Keratinocyte (primary cell): ENCODE measurements around the gene SLC35D3. TPM values are rescaled to one million over a fixed set of nuclear protein-coding genes. Genes with fewer than 3 reads are reported as not detected.
"Not testable (repeated sequence)": the region's sequence is repeated elsewhere in the genome, so short reads cannot be mapped to it uniquely, and the experiment has no call there.

Experiments used
- DNase-seq: peaks from one replicate; pipeline ENCODE4 v3.0.0-alpha.2; 2011; ENCODE audit warnings: low read depth, missing footprints, low spot score
- FAIRE-seq: peaks from 2 replicates; lab custom pipeline; 2011; peaks lifted over from hg19 to GRCh38; lab: Jason Lieb, UNC
- H2AFZ ChIP-seq: 2 replicates; pipeline ENCODE4 v1.6.0; 2012; ENCODE audit warnings: low read length, control low read depth, inconsistent platforms; ENCODE audit not compliant: control insufficient read depth
- H3K27ac ChIP-seq: 2 replicates; pipeline ENCODE4 v1.5.1; 2011; ENCODE audit warnings: low read length; ENCODE audit not compliant: control insufficient read depth, insufficient read depth
- H3K27me3 ChIP-seq: 3 replicates; pipeline ENCODE4 v1.6.0; 2011; ENCODE audit warnings: low read length; ENCODE audit not compliant: control insufficient read depth, insufficient read depth; ENCODE audit errors: extremely low read depth
- H3K36me3 ChIP-seq, 2 experiments: 2 replicates in 1 of 2; 3 replicates in 1 of 2; pipeline ENCODE4 v1.5.1; 2011; ENCODE audit warnings: low read length in 2 of 2, mild to moderate bottlenecking in 1 of 2; ENCODE audit not compliant: control insufficient read depth in 2 of 2, insufficient read depth in 2 of 2; ENCODE audit errors: extremely low read depth in 1 of 2
- H3K4me1 ChIP-seq: 3 replicates; pipeline ENCODE4 v1.5.1; 2011; ENCODE audit warnings: low read length; ENCODE audit not compliant: control insufficient read depth, insufficient read depth; ENCODE audit errors: extremely low read depth
- H3K4me2 ChIP-seq: 3 replicates; pipeline ENCODE4 v1.6.0; 2011; ENCODE audit warnings: low read depth, low read length; ENCODE audit not compliant: control insufficient read depth, insufficient read depth; ENCODE audit errors: extremely low read depth
- H3K4me3 ChIP-seq, 3 experiments: fragments of 200-600 bp in 1 of 3; sonication (generic) in 1 of 3; 2 replicates in 2 of 3; 3 replicates in 1 of 3; pipeline ENCODE4 v1.5.1; 2011 to 2016; ENCODE audit warnings: low read length in 3 of 3, mild to moderate bottlenecking in 3 of 3, control low read depth in 2 of 3, inconsistent platforms in 1 of 3, low read depth in 1 of 3, mixed read lengths in 1 of 3, mixed run types in 1 of 3, moderate library complexity in 1 of 3; ENCODE audit not compliant: control insufficient read depth in 2 of 3, insufficient read depth in 2 of 3; ENCODE audit errors: extremely low read depth in 1 of 3
- H3K79me2 ChIP-seq: 2 replicates; pipeline ENCODE4 v1.6.0; 2012; ENCODE audit warnings: low read length; ENCODE audit not compliant: control insufficient read depth, insufficient read depth
- H3K9ac ChIP-seq: 3 replicates; pipeline ENCODE4 v1.6.0; 2011; ENCODE audit warnings: low read length; ENCODE audit not compliant: control insufficient read depth, insufficient read depth; ENCODE audit errors: extremely low read depth
- H3K9me1 ChIP-seq: 3 replicates; pipeline ENCODE4 v1.6.0; 2011; ENCODE audit warnings: low read length; ENCODE audit not compliant: control insufficient read depth, insufficient read depth; ENCODE audit errors: extremely low read depth
- H3K9me3 ChIP-seq: 2 replicates; pipeline ENCODE4 v1.5.1; 2012; ENCODE audit warnings: low read depth, low read length; ENCODE audit not compliant: control insufficient read depth
- H4K20me1 ChIP-seq: 3 replicates; pipeline ENCODE4 v1.6.0; 2011; ENCODE audit warnings: low read length; ENCODE audit not compliant: control insufficient read depth, insufficient read depth; ENCODE audit errors: extremely low read depth
- CTCF ChIP-seq, 3 experiments: IDR thresholded peaks in 1 of 3; conservative IDR thresholded peaks in 1 of 3; optimal IDR thresholded peaks in 1 of 3; 2 replicates in 2 of 3; 3 replicates in 1 of 3; pipeline versions ENCODE3 to v1.5.1; 2011; ENCODE audit warnings: low read length in 3 of 3, mild to moderate bottlenecking in 3 of 3, moderate library complexity in 2 of 3, control low read depth in 1 of 3, inconsistent platforms in 1 of 3; ENCODE audit not compliant: insufficient read depth in 2 of 3; ENCODE audit errors: extremely low read depth in 1 of 3
- EZH2 ChIP-seq: IDR thresholded peaks from one replicate; pipeline ENCODE4 v1.6.1; 2012; ENCODE audit warnings: inconsistent platforms, mild to moderate bottlenecking, low read length, moderate library complexity
- dilution Hi-C: fragments of 300-500 bp; cut with MboI; formaldehyde crosslinking; loops from one replicate; pipeline ENCODE4 v1.7.0; 2020; ENCODE audit warnings: low sequenced_read_pairs; ENCODE audit not compliant: extremely low pct_ligation_motif_present
- polyA minus RNA-seq, 3 experiments: library from RNA; depleted of rRNA, polyadenylated mRNA; stranded (reverse); fragments of >200 nt; gene quantifications; 1 replicate in 1 of 3; 2 replicates in 1 of 3; 3 replicates in 1 of 3; pipeline ENCODE4 v1.2.3, GENCODE V29; 2011
- polyA plus RNA-seq, 5 experiments: library from polyadenylated mRNA; depleted of rRNA in 3 of 5; stranded (reverse) in 3 of 5; stranded (forward) in 1 of 5; unstranded in 1 of 5; fragments of >200 nt; gene quantifications; 1 replicate in 1 of 5; 2 replicates in 3 of 5; 3 replicates in 1 of 5; pipeline versions ENCODE4 v1.2.1 to v1.2.3, GENCODE V29; 2011 to 2012; ENCODE audit warnings: missing spikeins in 2 of 5, low read depth in 1 of 5, low replicate concordance in 1 of 5

The SLC35D3 gene
- polyA plus RNA-seq: not detected in 3 replicates
- not detected for polyA plus RNA-seq (2011; ENCODE audit: low read depth)
- not detected in 2 replicates for polyA plus RNA-seq (2011; cell fraction: cytosol; rRNA removed)
- not detected in 2 replicates for polyA plus RNA-seq (2011; cell fraction: nucleus; rRNA removed)
- polyA plus RNA-seq (2012; ENCODE audit: low replicate concordance): not detected in 2 replicates
- polyA minus RNA-seq: not detected in 3 replicates
- polyA minus RNA-seq (2011; cell fraction: cytosol; rRNA and poly(A)+ RNA removed): not detected
- polyA minus RNA-seq (2011; cell fraction: nucleus; rRNA and poly(A)+ RNA removed): not detected in 2 replicates

DNA sequence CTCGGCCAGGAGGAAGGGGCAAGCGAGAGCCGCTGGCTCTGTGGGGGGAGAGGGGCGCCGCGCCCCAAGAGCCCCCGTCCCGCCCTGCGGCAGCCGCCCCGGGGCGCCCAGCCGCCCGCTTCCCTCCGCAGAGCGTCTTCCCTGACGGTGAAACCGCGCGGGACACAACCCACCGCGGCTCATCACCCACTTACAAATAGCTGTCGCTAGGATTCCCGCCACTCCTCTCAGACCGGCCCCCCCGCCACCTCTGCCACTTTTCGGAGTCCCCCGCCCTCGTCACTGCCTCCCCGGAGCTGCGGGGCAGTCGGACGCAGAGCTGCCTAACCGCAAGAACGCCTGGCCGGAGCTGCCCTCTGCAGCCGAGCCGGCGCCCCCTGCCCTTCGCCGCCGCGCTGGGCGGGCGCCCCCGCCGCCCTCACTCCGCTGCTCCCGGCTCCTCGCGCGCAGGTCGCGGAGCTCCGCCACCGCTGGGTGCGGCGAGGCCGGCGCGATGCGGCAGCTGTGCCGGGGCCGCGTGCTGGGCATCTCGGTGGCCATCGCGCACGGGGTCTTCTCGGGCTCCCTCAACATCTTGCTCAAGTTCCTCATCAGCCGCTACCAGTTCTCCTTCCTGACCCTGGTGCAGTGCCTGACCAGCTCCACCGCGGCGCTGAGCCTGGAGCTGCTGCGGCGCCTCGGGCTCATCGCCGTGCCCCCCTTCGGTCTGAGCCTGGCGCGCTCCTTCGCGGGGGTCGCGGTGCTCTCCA, at the start of gene SLC35D3:
TSS of gene SLC35D3 (plus strand) at position 366 of the 749 bp plus-strand sequence. CDS start at position 494, 128 bp downstream.
- peaks cover 44% of the 10 kb centered on the region for H3K27me3 ChIP-seq
- no peak within 1 kb of the TSS for H3K9ac ChIP-seq
- H3K9me3 ChIP-seq: no peaks in the 10 kb centered on the region
- dilution Hi-C loops: no loop called here
- DNase-seq (no peak), FAIRE-seq (no peak)
- no peaks in the 10 kb centered on the region for H3K79me2 ChIP-seq
- TF ChIP-seq EZH2: peak; percentile 95
- TF ChIP-seq CTCF (optimal IDR thresholded peaks at IDR 0.05 in 1 of 3, IDR thresholded peaks at IDR 0.05 in 1 of 3, conservative IDR thresholded peaks at IDR 0.05 in 1 of 3; ENCODE audit: extremely low read depth in 1 of 3, insufficient read depth in 2 of 3, low read length in 3 of 3): no peak
- peak within 1 kb of the TSS; percentile 60 for H2AFZ ChIP-seq
- no peaks in the 10 kb centered on the region for H4K20me1 ChIP-seq
- no peaks in the 10 kb centered on the region for H3K36me3 ChIP-seq
- H3K27ac ChIP-seq: no peak within 1 kb of the TSS
- peak within 1 kb of the TSS; percentile 28 to 67 (median 64) for H3K4me3 ChIP-seq
- H3K4me1 ChIP-seq: peaks cover 8% of the 10 kb centered on the region
- no peaks in the 10 kb centered on the region for H3K9me1 ChIP-seq
- peak within 1 kb of the TSS; percentile 85 for H3K4me2 ChIP-seq

- DNase-seq (no peak), FAIRE-seq (no peak)
- dilution Hi-C loops: no loop called here
- Histone ChIP-seq H4K20me1 (no peaks in the 10 kb centered on the region), H2AFZ (no peak overlapping the region), H3K9ac (no peak overlapping the region), H3K79me2 (no peaks in the 10 kb centered on the region), H3K4me3 (no peak overlapping the region), H3K36me3 (no peaks in the 10 kb centered on the region), H3K27me3 (no peaks in the 10 kb centered on the region), H3K27ac (no peak overlapping the region), H3K9me1 (no peaks in the 10 kb centered on the region), H3K4me1 (no peaks in the 10 kb centered on the region), H3K4me2 (no peak overlapping the region), H3K9me3 (peaks cover 3% of the 10 kb centered on the region)
- no peak for TF ChIP-seq CTCF (optimal IDR thresholded peaks at IDR 0.05 in 1 of 3, IDR thresholded peaks at IDR 0.05 in 1 of 3, conservative IDR thresholded peaks at IDR 0.05 in 1 of 3; ENCODE audit: extremely low read depth in 1 of 3, insufficient read depth in 2 of 3, low read length in 3 of 3)
- TF ChIP-seq EZH2: no peak
Observed at GRCh38 chr6:136873748-136874147, 48.4 kb upstream of the SLC35D3 start.

DNA sequence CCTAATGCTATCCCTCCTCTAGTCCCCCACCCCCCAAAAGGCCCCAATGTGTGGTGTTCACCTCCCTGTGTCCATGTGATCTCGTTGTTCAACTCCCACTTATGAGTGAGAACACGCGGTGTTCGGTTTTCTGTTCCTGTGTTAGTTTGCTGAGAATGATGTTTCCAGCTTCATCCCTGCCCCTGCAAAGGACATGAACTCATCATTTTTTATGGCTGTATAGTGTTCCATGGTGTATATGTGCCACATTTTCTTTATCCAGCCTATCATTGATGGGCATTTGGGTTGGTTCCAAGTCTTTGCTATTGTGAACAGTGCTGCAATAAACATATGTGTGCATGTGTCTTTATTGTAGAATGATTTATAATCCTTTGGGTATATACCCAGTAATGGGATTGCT, 45.6 kb upstream of the SLC35D3 start:
- H2AFZ ChIP-seq, H3K4me3 ChIP-seq, H3K9me3 ChIP-seq, H3K27me3 ChIP-seq, H3K4me2 ChIP-seq, H3K36me3 ChIP-seq, H3K4me1 ChIP-seq, H3K79me2 ChIP-seq, H3K27ac ChIP-seq, dilution Hi-C loops, DNase-seq, H3K9ac ChIP-seq, FAIRE-seq, H3K9me1 ChIP-seq, H4K20me1 ChIP-seq: not testable (repeated sequence)
